ENCODE results near the gene CCBE1.

The CCBE1 gene

GRCh38 chr18:59515147-59515546 lies 182.1 kb downstream of the CCBE1 start:
- FAIRE-seq (no peak), DNase-seq (ENCODE audit: insufficient read length) (no peak)
- TF ChIP-seq TAF1 (IDR thresholded peaks at IDR 0.05; ENCODE audit: borderline replicate concordance, low read depth, low read length) (no peak), POLR2AphosphoS5 (IDR thresholded peaks at IDR 0.05; ENCODE audit: low read depth, low read length) (no peak)

- DNase-seq (ENCODE audit: insufficient read length), result no peak
- TF ChIP-seq POLR2AphosphoS5 (IDR thresholded peaks at IDR 0.05; ENCODE audit: low read depth, low read length) (no peak), TAF1 (IDR thresholded peaks at IDR 0.05; ENCODE audit: borderline replicate concordance, low read depth, low read length) (no peak), POLR2A (IDR thresholded peaks at IDR 0.05; ENCODE audit: low read depth, low read length) (no peak)
- no peak for FAIRE-seq
Measured at GRCh38 chr18:59514203-59514602, 183.0 kb downstream of the CCBE1 start.

DNA sequence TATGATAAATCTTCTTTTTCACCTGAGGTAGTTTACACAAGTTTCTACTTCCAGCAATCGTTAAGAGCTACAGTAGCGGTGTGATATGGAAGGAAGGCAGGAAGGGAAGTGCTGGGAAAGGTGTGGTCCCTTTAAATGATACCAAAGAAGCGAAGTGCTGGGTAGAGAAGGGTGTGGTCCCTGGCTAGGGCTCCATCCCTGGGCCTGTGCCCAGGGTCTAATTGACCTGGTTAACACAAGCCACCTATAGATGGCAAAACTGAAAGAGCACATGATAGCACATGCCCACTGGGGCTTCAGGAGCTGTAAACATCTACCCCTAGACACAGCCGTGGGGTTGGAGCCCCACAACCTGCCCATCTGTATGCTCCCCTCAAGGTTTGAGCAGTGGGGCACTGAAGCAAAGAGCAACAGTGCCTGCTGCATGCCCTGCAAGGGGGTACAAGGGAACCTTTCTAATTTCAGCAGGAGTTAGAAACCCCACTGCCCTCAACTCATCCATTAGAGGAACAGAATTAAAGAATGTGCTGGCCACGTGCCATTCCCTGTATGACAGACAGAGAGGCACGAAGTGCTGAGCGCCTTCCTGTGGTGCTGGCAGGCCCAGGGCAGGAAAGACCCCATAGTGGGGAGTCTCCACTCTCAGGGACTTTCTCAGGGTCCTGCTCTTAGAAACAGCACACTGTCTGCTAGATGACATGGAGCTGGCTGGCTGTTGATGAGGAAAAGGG lies 185.0 kb downstream of the CCBE1 start:
- DNase-seq (ENCODE audit: insufficient read length), result no peak

DNA sequence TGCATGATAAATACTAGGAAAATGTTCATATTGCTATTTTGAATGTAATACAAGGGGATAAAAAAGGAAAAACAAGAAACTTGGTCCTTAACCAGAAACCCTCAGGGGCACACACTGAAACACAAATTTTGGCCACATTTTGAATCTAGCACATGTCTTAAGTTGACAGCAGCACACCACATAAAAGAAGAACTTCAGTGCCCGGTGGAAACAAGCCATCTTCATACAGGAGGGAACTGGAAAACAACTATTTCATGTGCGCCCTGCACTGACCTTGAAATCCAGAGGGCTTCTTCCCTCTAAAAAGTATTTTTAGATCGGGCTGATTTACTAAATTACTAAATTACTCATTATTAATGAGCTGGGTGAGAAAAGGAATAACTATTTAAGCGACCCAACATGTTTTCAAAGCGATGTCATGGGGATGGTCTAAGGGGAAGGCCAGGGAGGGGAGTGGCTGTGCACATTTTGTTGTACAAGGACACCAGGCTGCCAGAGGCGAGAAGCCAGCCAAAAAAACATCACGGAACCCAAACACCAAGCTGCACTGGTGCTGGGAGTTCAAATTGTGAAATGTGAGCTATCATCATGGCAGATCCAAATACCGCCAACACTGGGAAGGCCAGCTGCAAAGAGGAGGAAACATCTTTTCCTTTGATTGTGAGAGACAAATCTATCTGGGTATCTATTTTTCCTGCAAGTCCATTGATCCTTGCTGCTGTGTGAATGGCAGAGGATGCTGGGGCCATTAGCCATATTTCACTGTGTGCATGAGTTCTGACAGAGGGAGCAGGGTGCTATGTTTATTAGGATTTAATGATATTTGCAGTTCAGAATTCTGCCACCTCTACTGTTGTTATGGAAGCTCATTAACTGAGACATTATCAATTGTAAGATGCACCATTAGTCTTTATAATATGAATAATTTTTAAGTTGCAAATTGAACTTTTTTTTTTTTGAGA lies 187.5 kb downstream of the CCBE1 start:
- TF ChIP-seq TAF1 (IDR thresholded peaks at IDR 0.05; ENCODE audit: borderline replicate concordance, low read depth, low read length) (no peak), POLR2A (IDR thresholded peaks at IDR 0.05; ENCODE audit: low read depth, low read length) (no peak), POLR2AphosphoS5 (IDR thresholded peaks at IDR 0.05; ENCODE audit: low read depth, low read length) (no peak)
- no peak for FAIRE-seq
- DNase-seq (ENCODE audit: insufficient read length), result no peak

More for the DNA sequence above, 185.0 kb downstream of the CCBE1 start:
- no peak for TF ChIP-seq POLR2A (IDR thresholded peaks at IDR 0.05; ENCODE audit: low read depth, low read length)
- no peak for TF ChIP-seq POLR2AphosphoS5 (IDR thresholded peaks at IDR 0.05; ENCODE audit: low read depth, low read length)
- TF ChIP-seq TAF1 (IDR thresholded peaks at IDR 0.05; ENCODE audit: borderline replicate concordance, low read depth, low read length), result no peak
- FAIRE-seq, result no peak

DNA sequence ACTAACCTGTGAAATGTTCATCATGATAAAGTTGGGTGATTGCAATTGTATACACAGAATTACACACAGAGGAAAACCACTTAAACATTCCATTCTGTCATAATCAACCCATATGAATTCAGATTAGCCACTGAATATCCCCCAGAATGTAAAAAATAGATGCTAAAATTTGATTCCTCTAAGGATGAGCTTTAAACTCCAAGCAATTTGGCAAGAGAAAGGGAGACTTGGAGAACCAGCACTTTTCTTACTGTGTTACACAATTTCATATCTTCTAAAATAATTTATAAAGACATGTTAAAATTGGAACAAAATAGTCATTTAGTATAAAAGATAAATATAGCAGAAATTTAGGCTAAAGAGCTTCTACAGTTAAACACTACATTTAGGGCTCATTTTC lies 191.9 kb downstream of the CCBE1 start:
- FAIRE-seq (no peak), DNase-seq (ENCODE audit: insufficient read length) (no peak)
- TF ChIP-seq TAF1 (IDR thresholded peaks at IDR 0.05; ENCODE audit: borderline replicate concordance, low read depth, low read length), result no peak

DNA sequence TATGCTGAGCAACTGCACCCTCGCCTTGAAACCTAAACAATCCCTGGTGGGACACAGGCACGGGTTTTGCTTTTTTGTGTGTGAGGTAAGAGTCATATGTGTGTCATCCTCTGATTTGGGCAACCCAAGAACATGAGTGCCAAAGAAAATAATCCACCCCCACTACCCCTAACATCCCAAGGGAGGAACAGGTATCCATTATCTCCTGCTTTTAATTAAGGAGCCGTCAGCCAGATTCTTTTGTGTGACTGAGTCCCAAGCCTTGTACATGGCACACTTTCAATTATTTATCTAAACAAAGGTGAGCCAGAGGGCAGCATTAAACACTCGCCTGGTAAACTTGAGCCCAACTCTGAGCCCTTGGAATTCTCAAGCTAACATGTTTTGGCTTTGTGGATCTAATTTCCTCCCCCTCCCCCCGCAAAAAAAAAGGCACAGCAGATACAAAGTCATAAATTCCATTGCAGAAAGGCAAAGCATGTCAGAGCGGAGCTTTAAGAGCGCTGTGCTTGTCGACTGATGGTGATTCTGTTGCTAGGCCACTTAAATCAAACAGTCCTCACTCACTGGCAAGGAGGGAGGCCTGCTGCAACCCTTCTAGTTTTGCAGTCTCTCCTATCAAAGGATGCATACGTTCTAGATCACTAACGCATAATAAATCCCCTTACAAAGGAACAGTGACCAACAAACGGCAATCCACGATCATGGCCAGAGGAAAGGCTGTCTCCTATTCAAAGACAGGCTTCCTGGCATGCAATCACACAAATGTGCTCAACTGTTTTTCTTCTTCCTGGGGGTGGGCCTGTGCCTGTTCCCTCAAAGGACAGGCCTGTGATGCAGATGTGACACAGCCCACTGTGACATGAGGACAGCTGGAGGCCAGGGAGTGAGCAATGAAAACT lies 194.7 kb downstream of the CCBE1 start:
- no peak for DNase-seq (ENCODE audit: insufficient read length)
- TF ChIP-seq POLR2A (IDR thresholded peaks at IDR 0.05; ENCODE audit: low read depth, low read length) (no peak), POLR2AphosphoS5 (IDR thresholded peaks at IDR 0.05; ENCODE audit: low read depth, low read length) (no peak), TAF1 (IDR thresholded peaks at IDR 0.05; ENCODE audit: borderline replicate concordance, low read depth, low read length) (no peak)
- no peak for FAIRE-seq

DNA sequence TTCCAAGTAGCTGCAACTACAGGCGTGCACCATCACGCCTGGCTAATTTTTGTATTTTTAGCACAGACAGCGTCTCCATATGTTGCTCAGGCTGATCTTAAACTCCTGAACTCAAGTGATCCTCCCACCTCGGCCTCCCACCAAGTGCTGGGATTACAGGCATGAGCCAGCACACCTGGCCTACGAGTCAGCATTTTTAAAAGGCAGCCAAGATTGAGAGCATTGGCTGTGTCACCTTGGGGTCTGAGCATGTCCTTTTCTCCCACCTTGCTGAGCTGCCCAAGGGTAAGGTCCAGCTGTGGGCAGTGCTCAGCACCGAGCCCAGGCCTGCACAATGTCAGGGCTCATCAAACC lies 195.3 kb downstream of the CCBE1 start:
- TF ChIP-seq POLR2A (IDR thresholded peaks at IDR 0.05; ENCODE audit: low read depth, low read length), result no peak
- TF ChIP-seq TAF1 (IDR thresholded peaks at IDR 0.05; ENCODE audit: borderline replicate concordance, low read depth, low read length), result no peak
- DNase-seq (ENCODE audit: insufficient read length) (no peak), FAIRE-seq (no peak)

GRCh38 chr18:59500765-59501164 lies 196.5 kb downstream of the CCBE1 start:
- FAIRE-seq (no peak), DNase-seq (ENCODE audit: insufficient read length) (no peak)
- TF ChIP-seq POLR2A (IDR thresholded peaks at IDR 0.05; ENCODE audit: low read depth, low read length) (no peak), TAF1 (IDR thresholded peaks at IDR 0.05; ENCODE audit: borderline replicate concordance, low read depth, low read length) (no peak), POLR2AphosphoS5 (IDR thresholded peaks at IDR 0.05; ENCODE audit: low read depth, low read length) (no peak)

GRCh38 chr18:59498506-59499086 lies 198.6 kb downstream of the CCBE1 start:
- TF ChIP-seq POLR2A (IDR thresholded peaks at IDR 0.05; ENCODE audit: low read depth, low read length), result no peak
- no peak for TF ChIP-seq POLR2AphosphoS5 (IDR thresholded peaks at IDR 0.05; ENCODE audit: low read depth, low read length)
- TF ChIP-seq TAF1 (IDR thresholded peaks at IDR 0.05; ENCODE audit: borderline replicate concordance, low read depth, low read length), result no peak
- DNase-seq (ENCODE audit: insufficient read length), result no peak
- FAIRE-seq, result no peak

GRCh38 chr18:59492756-59493421 lies 204.3 kb downstream of the CCBE1 start:
- TF ChIP-seq POLR2AphosphoS5 (IDR thresholded peaks at IDR 0.05; ENCODE audit: low read depth, low read length) (no peak), TAF1 (IDR thresholded peaks at IDR 0.05; ENCODE audit: borderline replicate concordance, low read depth, low read length) (no peak), POLR2A (IDR thresholded peaks at IDR 0.05; ENCODE audit: low read depth, low read length) (no peak)
- FAIRE-seq, result no peak
- DNase-seq (ENCODE audit: insufficient read length), result no peak

All from GM12892 (cell line).